H1 (cell line): Measurements from ENCODE around the gene GPR39. TPM values are rescaled to one million over a fixed set of nuclear protein-coding genes. Genes with fewer than 3 reads are reported as not detected.

Experiments used
- CTCF ChIA-PET: fragments of 300-600 bp; sonication (Branson Sonifier 250); formaldehyde crosslinking; loops from one replicate; lab custom pipeline; 2021; ENCODE audit not compliant: partially characterized antibody; lab: Charles Lee
- POLR2A ChIA-PET: fragments of 300-600 bp; sonication (Branson Sonifier 250); formaldehyde crosslinking; loops from one replicate; lab custom pipeline; 2021; ENCODE audit warnings: inconsistent platforms; ENCODE audit not compliant: partially characterized antibody; lab: Charles Lee
- DNase-seq, 2 experiments: peaks; one replicate each; pipeline versions ENCODE4 v3.0.0 to v3.0.0-alpha.2; 2010 to 2022; ENCODE audit warnings: low spot score in 2 of 2, low read depth in 1 of 2, mixed read lengths in 1 of 2
- FAIRE-seq: peaks from 2 replicates; lab custom pipeline; 2011; peaks lifted over from hg19 to GRCh38; lab: Jason Lieb, UNC
- H2AFZ ChIP-seq: 2 replicates; pipeline ENCODE4 v1.8.1; 2012; ENCODE audit warnings: low read length, inconsistent platforms
- H2AK5ac ChIP-seq: 2 replicates; pipeline ENCODE4 v1.6.1; 2013; ENCODE audit warnings: low read depth, low read length
- H2BK120ac ChIP-seq: replicated peaks from 2 replicates; pipeline ENCODE3; 2013; ENCODE audit warnings: low read depth, low read length, inconsistent platforms
- H2BK12ac ChIP-seq: 2 replicates; pipeline ENCODE4 v1.6.1; 2013; ENCODE audit warnings: low read depth, low read length
- H2BK15ac ChIP-seq: 2 replicates; pipeline ENCODE4 v1.6.1; 2013; ENCODE audit warnings: low read length
- H2BK20ac ChIP-seq: 2 replicates; pipeline ENCODE4 v1.6.1; 2013; ENCODE audit warnings: low read length
- H2BK5ac ChIP-seq: 2 replicates; pipeline ENCODE4 v1.6.1; 2013; ENCODE audit warnings: low read depth, low read length
- H3K14ac ChIP-seq: 2 replicates; pipeline ENCODE4 v1.6.1; 2013; ENCODE audit warnings: inconsistent platforms; ENCODE audit not compliant: insufficient read length
- H3K18ac ChIP-seq: 2 replicates; pipeline ENCODE4 v1.6.1; 2013; ENCODE audit warnings: low read length; ENCODE audit errors: extremely low read depth
- H3K23ac ChIP-seq: 2 replicates; pipeline ENCODE4 v1.6.1; 2013; ENCODE audit warnings: inconsistent platforms; ENCODE audit not compliant: insufficient read length
- H3K23me2 ChIP-seq: 2 replicates; pipeline ENCODE4 v1.6.1; 2013; ENCODE audit warnings: low read depth, low read length
- H3K27ac ChIP-seq: 2 replicates; pipeline ENCODE4 v1.6.1; 2011; ENCODE audit warnings: low read depth, low read length, inconsistent platforms
- H3K27me3 ChIP-seq, 4 experiments: replicated peaks in 1 of 4; 1 replicate in 1 of 4; 2 replicates in 3 of 4; pipeline versions ENCODE4 v1.6.1 to v1.8.1; 2011 to 2013; ENCODE audit warnings: low read length in 3 of 4, mild to moderate bottlenecking in 3 of 4, inconsistent platforms in 2 of 4, mixed read lengths in 2 of 4, moderate library complexity in 1 of 4; ENCODE audit not compliant: control insufficient read depth in 3 of 4, insufficient read depth in 3 of 4; ENCODE audit errors: extremely low read depth in 1 of 4
- H3K36me3 ChIP-seq, 4 experiments: 2 replicates each; pipeline versions ENCODE4 v1.6.1 to v1.8.1; 2011 to 2013; ENCODE audit warnings: mild to moderate bottlenecking in 4 of 4, low read length in 3 of 4, moderate library complexity in 2 of 4, control low read depth in 1 of 4, inconsistent platforms in 1 of 4; ENCODE audit not compliant: insufficient read depth in 4 of 4, control insufficient read depth in 2 of 4
- H3K4ac ChIP-seq: replicated peaks from 2 replicates; pipeline ENCODE3; 2013; ENCODE audit warnings: low read length, low read depth, mixed read lengths, inconsistent platforms; ENCODE audit not compliant: insufficient read length
- H3K4me1 ChIP-seq, 4 experiments: replicated peaks in 1 of 4; 1 replicate in 1 of 4; 2 replicates in 3 of 4; pipeline versions ENCODE4 v1.6.1 to v1.8.1; 2011 to 2013; ENCODE audit warnings: low read length in 3 of 4, inconsistent platforms in 2 of 4, mixed read lengths in 1 of 4; ENCODE audit not compliant: insufficient read depth in 4 of 4, control insufficient read depth in 3 of 4
- H3K4me2 ChIP-seq, 2 experiments: 2 replicates each; pipeline versions ENCODE4 v1.6.1 to v1.8.1; 2011 to 2013; ENCODE audit warnings: low read depth in 2 of 2, low read length in 2 of 2, control low read depth in 1 of 2, inconsistent platforms in 1 of 2, mild to moderate bottlenecking in 1 of 2; ENCODE audit not compliant: insufficient read depth in 1 of 2
- H3K4me3 ChIP-seq, 4 experiments: fragments of 200-600, 300-600 bp in 1 of 4; sonication (generic), shearing (Covaris generic), sonication (Bioruptor Twin) in 1 of 4; 2 replicates each; pipeline versions ENCODE4 v1.5.1 to v1.8.1; 2011 to 2016; ENCODE audit warnings: low read length in 4 of 4, low read depth in 3 of 4, control low read depth in 2 of 4, inconsistent platforms in 2 of 4, mild to moderate bottlenecking in 2 of 4, mixed read lengths in 1 of 4, moderate library complexity in 1 of 4; ENCODE audit not compliant: insufficient read depth in 2 of 4; ENCODE audit errors: extremely low read depth in 1 of 4
- H3K56ac ChIP-seq: replicated peaks from 2 replicates; pipeline ENCODE3; 2013; ENCODE audit warnings: low read depth, mild to moderate bottlenecking, mixed read lengths, low read length, inconsistent platforms; ENCODE audit not compliant: insufficient read length
- H3K79me1 ChIP-seq: 2 replicates; pipeline ENCODE4 v1.6.1; 2013; ENCODE audit warnings: low read depth, low read length, control low read depth
- H3K79me2 ChIP-seq, 2 experiments: 2 replicates each; pipeline versions ENCODE4 v1.6.1 to v1.8.1; 2012 to 2013; ENCODE audit warnings: low read length in 2 of 2, mild to moderate bottlenecking in 2 of 2, inconsistent platforms in 1 of 2; ENCODE audit not compliant: insufficient read depth in 2 of 2, control insufficient read depth in 1 of 2
- H3K9ac ChIP-seq, 4 experiments: replicated peaks in 1 of 4; 1 replicate in 1 of 4; 2 replicates in 3 of 4; pipeline versions ENCODE4 v1.6.1 to v1.8.1; 2011 to 2013; ENCODE audit warnings: low read depth in 3 of 4, low read length in 3 of 4, control low read depth in 2 of 4, mild to moderate bottlenecking in 2 of 4, moderate library complexity in 2 of 4, inconsistent platforms in 1 of 4; ENCODE audit errors: extremely low read depth in 1 of 4
- H3K9me3 ChIP-seq, 2 experiments: 2 replicates each; pipeline versions ENCODE4 v1.6.1 to v1.8.1; 2012 to 2013; ENCODE audit warnings: mild to moderate bottlenecking in 2 of 2, moderate library complexity in 2 of 2, control low read depth in 1 of 2, inconsistent platforms in 1 of 2, low read depth in 1 of 2, low read length in 1 of 2, mixed read lengths in 1 of 2; ENCODE audit not compliant: insufficient read depth in 2 of 2
- H4K20me1 ChIP-seq, 2 experiments: replicated peaks in 1 of 2; 2 replicates each; pipeline versions ENCODE3 to v1.8.1; 2011 to 2013; ENCODE audit warnings: inconsistent platforms in 2 of 2, low read length in 2 of 2, mild to moderate bottlenecking in 1 of 2; ENCODE audit not compliant: insufficient read depth in 2 of 2, control insufficient read depth in 1 of 2
- H4K5ac ChIP-seq: 2 replicates; pipeline ENCODE4 v1.6.1; 2013; ENCODE audit warnings: low read length, low read depth, mixed read lengths, inconsistent platforms; ENCODE audit not compliant: insufficient read length
- H4K8ac ChIP-seq: 2 replicates; pipeline ENCODE4 v1.8.0; 2013; ENCODE audit warnings: mild to moderate bottlenecking, moderate library complexity, low read length, inconsistent platforms; ENCODE audit not compliant: insufficient read depth; ENCODE audit errors: extremely low read depth
- H4K91ac ChIP-seq: replicated peaks from 2 replicates; pipeline ENCODE3; 2013; ENCODE audit warnings: low read length, mixed read lengths, inconsistent platforms; ENCODE audit not compliant: insufficient read length
- CBX8 ChIP-seq: fragments of 300-800, 300-1000 bp; sonication (generic); IDR thresholded peaks from 2 replicates; pipeline ENCODE4 v1.7.1; 2016; ENCODE audit warnings: low read depth, low read length, borderline replicate concordance
- CEBPB ChIP-seq: IDR thresholded peaks from 2 replicates; pipeline ENCODE4 v1.6.1; 2012; ENCODE audit warnings: low read depth, low read length
- EGR1 ChIP-seq: IDR thresholded peaks from 2 replicates; pipeline ENCODE4 v1.6.1; 2011; ENCODE audit warnings: low read depth, low read length, borderline replicate concordance
- KDM1A ChIP-seq: fragments of 200-600, 300-600 bp; sonication (generic); IDR thresholded peaks from 2 replicates; pipeline ENCODE4 v1.7.1; 2016; ENCODE audit warnings: mild to moderate bottlenecking, low read length, borderline replicate concordance
- NRF1 ChIP-seq: IDR thresholded peaks from 2 replicates; pipeline ENCODE4 v1.6.1; 2011; ENCODE audit warnings: mild to moderate bottlenecking, low read depth, low read length, improper control_type of control experiment
- POLR2AphosphoS5 ChIP-seq: IDR thresholded peaks from 2 replicates; pipeline ENCODE4 v1.6.1; 2011; ENCODE audit warnings: low read depth, low read length
- POU5F1 ChIP-seq: IDR thresholded peaks from 2 replicates; pipeline ENCODE4 v1.6.1; 2011; ENCODE audit warnings: low read depth, mild to moderate bottlenecking, low read length, moderate library complexity
- SAP30 ChIP-seq: fragments of 300-600 bp; sonication (generic); IDR thresholded peaks from 2 replicates; pipeline ENCODE4 v1.7.1; 2012; ENCODE audit warnings: low read length, moderate library complexity, mild to moderate bottlenecking, inconsistent platforms; ENCODE audit not compliant: insufficient read depth, insufficient replicate concordance
- SIX5 ChIP-seq: IDR thresholded peaks from 2 replicates; pipeline ENCODE4 v1.6.1; 2011; ENCODE audit warnings: mild to moderate bottlenecking, low read depth, low read length
- SP1 ChIP-seq: IDR thresholded peaks from 2 replicates; pipeline ENCODE4 v1.6.1; 2011; ENCODE audit warnings: low read depth, low read length
- TAF7 ChIP-seq: optimal IDR thresholded peaks from 2 replicates; pipeline ENCODE3; 2011; ENCODE audit warnings: low read depth, mild to moderate bottlenecking, inconsistent platforms, low read length, moderate library complexity, borderline replicate concordance
- USF2 ChIP-seq: IDR thresholded peaks from 2 replicates; pipeline ENCODE4 v1.6.1; 2011; ENCODE audit warnings: low read length, improper control_type of control experiment
- ZNF274 ChIP-seq: IDR thresholded peaks from 2 replicates; pipeline ENCODE4 v1.7.0; 2012; ENCODE audit warnings: low read length, borderline replicate concordance; ENCODE audit errors: extremely low read depth
- WGBS, 2 experiments: shearing (Covaris generic) in 1 of 2; methylation state at CpG; one replicate each; pipeline versions ENCODE4 v1.1.6 to v1.1.7; 2013 to 2015; ENCODE audit warnings: low lambda C conversion rate in 2 of 2, mixed read lengths in 2 of 2, inconsistent platforms in 1 of 2, low coverage in 1 of 2, missing lambda C conversion rate in 1 of 2; ENCODE audit not compliant: insufficient replicate concordance in 2 of 2, insufficient coverage in 1 of 2, insufficient read length in 1 of 2; ENCODE audit errors: extremely low coverage in 1 of 2, missing lambda C conversion rate in 1 of 2; 5-methylcytosine and 5-hydroxymethylcytosine counted together
- polyA plus RNA-seq, 7 experiments: library from polyadenylated mRNA; depleted of rRNA in 3 of 7; stranded (reverse) in 5 of 7; unstranded in 2 of 7; fragments of >200 nt in 5 of 7; fragments of 200-250 nt in 2 of 7; gene quantifications; 1 replicate in 5 of 7; 2 replicates in 1 of 7; 4 replicates in 1 of 7; pipeline versions ENCODE4 v1.2.1 to v1.2.3, GENCODE V29; 2011 to 2013; ENCODE audit warnings: missing spikeins in 2 of 7, mixed read lengths in 2 of 7
- total RNA-seq: library from RNA; stranded (reverse); fragmentation: NEBNext Ultra II Directional; extraction: Animal tissue kit (Norgen Biotek cat#: 25700); gene quantifications from 2 replicates; pipeline ENCODE4 v1.2.1, GENCODE V29; 2021

The GPR39 gene
- total and polyA plus RNA-seq, 2 of the 8 experiments (the other 6 are each of a cell fraction or from before 2014, with no cell fraction given), result 0.63 to 2.7 TPM

DNA sequence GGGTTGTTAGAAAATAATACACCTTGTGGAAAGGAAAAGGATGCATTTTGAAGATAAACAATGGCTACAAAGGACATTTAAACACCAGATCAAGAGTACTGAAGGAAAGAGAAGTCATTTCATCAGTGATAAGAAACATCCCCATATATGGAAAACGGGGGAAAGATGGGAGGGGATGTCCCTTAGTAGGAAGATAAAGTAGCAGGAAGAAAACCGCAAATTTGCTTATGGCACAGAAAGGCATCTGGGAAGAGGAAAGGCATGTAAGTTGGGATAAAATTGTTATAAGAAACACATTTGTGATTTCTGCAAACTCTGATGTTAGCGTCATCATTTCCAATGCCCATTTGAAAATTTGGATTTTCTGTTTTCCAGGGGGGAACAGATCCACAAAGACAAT, 263.9 kb downstream of the GPR39 start:
- Histone ChIP-seq H3K4me2 (no peak overlapping the region), H2BK15ac (no peak overlapping the region), H4K91ac (no peak overlapping the region), H3K14ac (no peak overlapping the region), H2AK5ac (no peak overlapping the region), H3K56ac (no peak overlapping the region), H2BK120ac (no peak overlapping the region), H2AFZ (no peak overlapping the region), H4K20me1 (no peaks in the 10 kb centered on the region), H3K23ac (no peak overlapping the region), H3K9me3 (no peaks in the 10 kb centered on the region), H4K8ac (no peak overlapping the region), H2BK5ac (no peak overlapping the region), H2BK20ac (no peak overlapping the region), H3K18ac (no peak overlapping the region), H3K4ac (no peak overlapping the region), H3K23me2 (no peaks in the 10 kb centered on the region), H2BK12ac (no peak overlapping the region), H3K4me1 (no peaks in the 10 kb centered on the region), H3K27me3 (no peaks in the 10 kb centered on the region), H3K27ac (no peak overlapping the region), H3K9ac (no peak overlapping the region), H3K4me3 (no peak overlapping the region), H3K79me1 (no peaks in the 10 kb centered on the region), H4K5ac (no peak overlapping the region), H3K36me3 (no peaks in the 10 kb centered on the region), H3K79me2 (no peaks in the 10 kb centered on the region)
- FAIRE-seq (no peak), DNase-seq (no peak)
- CTCF ChIA-PET, result no interaction called here
- POLR2A ChIA-PET, result no interaction called here
- 86% methylated on average over 3 of the region's 3 CpGs; no CpG with 5 or more reads in 1 of the 2 experiments for WGBS, 2 experiments
- TF ChIP-seq SAP30, result no peak
- no peak for TF ChIP-seq SP1
- TF ChIP-seq NRF1, result no peak
- no peak for TF ChIP-seq USF2
- no peak for TF ChIP-seq CEBPB
- TF ChIP-seq TAF7, result no peak
- no peak for TF ChIP-seq SIX5
- no peak for TF ChIP-seq POU5F1
- TF ChIP-seq KDM1A, result no peak
- TF ChIP-seq ZNF274, result no peak
- TF ChIP-seq POLR2AphosphoS5, result no peak
- TF ChIP-seq CBX8, result no peak
- TF ChIP-seq EGR1, result no peak
